Chondrocyte (in vitro differentiated cells): ENCODE measurements around the gene LUZP2. TPM values are rescaled to one million over a fixed set of nuclear protein-coding genes. Genes with fewer than 3 reads are reported as not detected.

Experiments
- DNase-seq: peaks from one replicate; pipeline ENCODE4 v3.0.0; 2021; ENCODE audit warnings: mixed read lengths, low spot score
- H3K27ac Mint-ChIP-seq: one replicate; pipeline ENCODE4 v1.8.0; 2021; ENCODE audit warnings: mild to moderate bottlenecking, moderate library complexity, mixed read lengths; ENCODE audit not compliant: unreplicated experiment
- H3K27me3 Mint-ChIP-seq: 2 replicates; pipeline ENCODE4 v1.8.0; 2021; ENCODE audit warnings: low read depth, mixed read lengths
- H3K36me3 Mint-ChIP-seq: 2 replicates; pipeline ENCODE4 v1.8.0; 2021; ENCODE audit warnings: low read depth, mixed read lengths
- H3K4me1 Mint-ChIP-seq: 2 replicates; pipeline ENCODE4 v1.8.0; 2021; ENCODE audit warnings: low read depth, mild to moderate bottlenecking, mixed read lengths
- H3K4me3 Mint-ChIP-seq: one replicate; pipeline ENCODE4 v1.8.0; 2021; ENCODE audit warnings: mild to moderate bottlenecking, moderate library complexity, mixed read lengths; ENCODE audit not compliant: unreplicated experiment
- H3K9me3 Mint-ChIP-seq: 2 replicates; pipeline ENCODE4 v1.8.0; 2021; ENCODE audit warnings: low read depth, mixed read lengths
- total RNA-seq: library from RNA; stranded (reverse); gene quantifications from 3 replicates; pipeline ENCODE4 v1.2.1, GENCODE V29; 2021
- TF ChIP-seq, protein P1 (sequence below): fragments of 200-600 bp; sonication (generic); IDR thresholded peaks from 2 replicates; pipeline ENCODE4 v1.5.0; 2021; ENCODE audit warnings: antibody characterized with exemption, mild to moderate bottlenecking, moderate library complexity

Gene LUZP2
- total RNA-seq, 1 donor from 2014 or later = 13.9 TPM

DNA sequence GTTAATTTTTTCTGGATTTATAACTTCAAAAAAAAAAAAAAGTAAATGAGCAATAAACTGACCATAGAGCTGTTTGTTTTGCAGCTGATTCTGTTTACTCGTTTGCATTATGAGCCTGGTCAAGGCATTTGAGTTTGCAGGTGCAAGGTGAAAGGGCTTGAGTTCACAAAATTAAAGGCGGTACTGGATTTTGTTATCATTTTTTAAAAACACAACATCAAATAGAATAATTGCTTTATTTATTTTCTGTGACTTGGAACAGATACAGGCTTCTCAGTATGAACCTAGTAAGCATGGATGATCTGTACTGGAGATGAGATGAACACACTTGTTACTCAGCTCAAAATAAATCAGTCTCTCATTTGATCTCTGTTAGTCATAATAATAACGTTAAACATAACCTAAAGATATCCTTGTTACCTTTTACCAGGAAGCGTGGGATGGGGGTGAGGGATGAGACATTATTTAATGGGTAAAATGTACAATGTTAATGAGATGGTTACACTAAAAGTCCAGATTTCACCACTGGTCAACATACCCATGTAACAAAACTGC is 137.8 kb downstream of the LUZP2 start:
- DNase-seq = no peak
- TF ChIP-seq, protein P1, sequence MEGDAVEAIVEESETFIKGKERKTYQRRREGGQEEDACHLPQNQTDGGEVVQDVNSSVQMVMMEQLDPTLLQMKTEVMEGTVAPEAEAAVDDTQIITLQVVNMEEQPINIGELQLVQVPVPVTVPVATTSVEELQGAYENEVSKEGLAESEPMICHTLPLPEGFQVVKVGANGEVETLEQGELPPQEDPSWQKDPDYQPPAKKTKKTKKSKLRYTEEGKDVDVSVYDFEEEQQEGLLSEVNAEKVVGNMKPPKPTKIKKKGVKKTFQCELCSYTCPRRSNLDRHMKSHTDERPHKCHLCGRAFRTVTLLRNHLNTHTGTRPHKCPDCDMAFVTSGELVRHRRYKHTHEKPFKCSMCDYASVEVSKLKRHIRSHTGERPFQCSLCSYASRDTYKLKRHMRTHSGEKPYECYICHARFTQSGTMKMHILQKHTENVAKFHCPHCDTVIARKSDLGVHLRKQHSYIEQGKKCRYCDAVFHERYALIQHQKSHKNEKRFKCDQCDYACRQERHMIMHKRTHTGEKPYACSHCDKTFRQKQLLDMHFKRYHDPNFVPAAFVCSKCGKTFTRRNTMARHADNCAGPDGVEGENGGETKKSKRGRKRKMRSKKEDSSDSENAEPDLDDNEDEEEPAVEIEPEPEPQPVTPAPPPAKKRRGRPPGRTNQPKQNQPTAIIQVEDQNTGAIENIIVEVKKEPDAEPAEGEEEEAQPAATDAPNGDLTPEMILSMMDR = no peak
- Mint-ChIP-seq H3K9me3 (no peaks in the 10 kb centered on the region), H3K27me3 (no peaks in the 10 kb centered on the region), H3K27ac (no peak overlapping the region), H3K36me3 (no peaks in the 10 kb centered on the region), H3K4me1 (no peaks in the 10 kb centered on the region), H3K4me3 (no peak overlapping the region)

DNA sequence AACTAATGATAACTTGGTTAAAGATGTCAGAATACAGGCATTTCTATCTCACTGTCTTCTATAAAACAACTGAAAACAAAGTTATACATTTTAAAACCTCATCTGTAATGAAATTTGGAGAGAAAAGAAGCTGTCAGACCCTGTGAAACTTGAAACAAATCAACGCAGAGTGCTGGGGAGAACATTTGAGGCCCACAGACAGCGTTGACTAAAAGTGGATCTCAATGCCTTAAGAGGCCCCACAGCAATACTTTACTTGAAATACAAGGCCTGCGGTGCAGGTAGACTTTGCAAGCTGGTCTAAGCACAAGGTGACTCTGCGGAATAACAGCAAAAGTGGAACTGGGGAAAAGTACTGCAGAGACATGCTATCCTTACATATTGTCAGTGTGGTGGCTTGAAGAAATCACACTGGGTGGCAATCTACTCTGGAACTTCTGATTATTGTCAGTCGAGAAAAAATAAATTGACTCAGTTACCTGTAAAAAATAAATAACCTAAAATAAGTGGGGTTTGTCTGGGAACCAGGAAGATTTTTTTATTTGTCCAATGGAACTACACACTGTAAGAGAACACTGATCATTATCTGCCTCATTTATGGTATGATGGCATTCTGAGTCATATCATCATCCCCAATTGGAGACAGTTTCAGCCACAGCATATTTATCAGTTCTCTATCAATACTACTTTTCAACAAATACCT is 138.9 kb downstream of the LUZP2 start:
- no peaks in the 10 kb centered on the region for H3K27me3 Mint-ChIP-seq
- no peaks in the 10 kb centered on the region for H3K36me3 Mint-ChIP-seq
- no peak overlapping the region for H3K4me3 Mint-ChIP-seq
- no peak for DNase-seq
- no peaks in the 10 kb centered on the region for H3K4me1 Mint-ChIP-seq
- H3K27ac Mint-ChIP-seq = no peak overlapping the region
- no peaks in the 10 kb centered on the region for H3K9me3 Mint-ChIP-seq
- TF ChIP-seq, protein P1 = no peak

DNA sequence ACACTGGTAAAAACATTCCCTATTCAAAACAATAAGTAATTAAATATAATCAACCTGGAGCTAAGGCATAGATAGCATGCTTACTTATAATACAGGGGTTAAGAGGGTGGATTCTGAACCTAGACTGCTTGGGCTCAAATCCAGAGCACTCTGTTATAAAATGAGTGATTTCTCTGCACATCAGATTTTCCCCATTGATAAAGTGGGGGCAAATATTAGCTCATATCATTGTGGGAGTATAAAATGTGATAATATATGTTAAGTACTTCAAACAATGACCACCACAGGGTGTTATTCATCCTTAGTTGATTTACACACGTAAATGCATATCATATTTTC is 139.4 kb downstream of the LUZP2 start:
- Mint-ChIP-seq H3K27ac (no peak overlapping the region), H3K4me1 (no peaks in the 10 kb centered on the region), H3K9me3 (no peaks in the 10 kb centered on the region), H3K36me3 (no peaks in the 10 kb centered on the region), H3K4me3 (no peak overlapping the region), H3K27me3 (no peaks in the 10 kb centered on the region)
- DNase-seq = no peak
- TF ChIP-seq, protein P1 = no peak

DNA sequence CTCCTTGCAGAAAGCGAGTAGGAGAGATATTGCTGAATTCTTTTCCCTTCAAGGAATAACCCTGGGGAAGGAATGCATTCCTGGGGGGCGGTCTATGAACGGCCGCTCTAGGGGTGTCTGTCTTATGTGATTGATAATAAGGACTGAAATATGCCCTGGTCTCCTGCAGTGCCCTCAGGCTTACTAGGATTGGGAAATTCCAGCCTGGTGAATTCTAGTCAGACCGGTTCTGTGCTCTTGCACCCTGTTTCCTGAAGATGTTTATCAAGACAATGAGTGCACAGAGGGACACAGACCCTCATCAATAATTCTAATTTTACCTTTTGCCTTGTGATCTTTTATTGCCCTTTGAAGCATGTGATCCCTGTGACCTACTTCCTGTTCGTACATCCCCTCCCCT is 140.7 kb downstream of the LUZP2 start:
- H3K27ac Mint-ChIP-seq = no peak overlapping the region
- H3K36me3 Mint-ChIP-seq = no peaks in the 10 kb centered on the region
- H3K4me3 Mint-ChIP-seq = no peak overlapping the region
- TF ChIP-seq, protein P1 = no peak
- H3K27me3 Mint-ChIP-seq = no peaks in the 10 kb centered on the region
- no peaks in the 10 kb centered on the region for H3K9me3 Mint-ChIP-seq
- no peaks in the 10 kb centered on the region for H3K4me1 Mint-ChIP-seq
- no peak for DNase-seq

DNA sequence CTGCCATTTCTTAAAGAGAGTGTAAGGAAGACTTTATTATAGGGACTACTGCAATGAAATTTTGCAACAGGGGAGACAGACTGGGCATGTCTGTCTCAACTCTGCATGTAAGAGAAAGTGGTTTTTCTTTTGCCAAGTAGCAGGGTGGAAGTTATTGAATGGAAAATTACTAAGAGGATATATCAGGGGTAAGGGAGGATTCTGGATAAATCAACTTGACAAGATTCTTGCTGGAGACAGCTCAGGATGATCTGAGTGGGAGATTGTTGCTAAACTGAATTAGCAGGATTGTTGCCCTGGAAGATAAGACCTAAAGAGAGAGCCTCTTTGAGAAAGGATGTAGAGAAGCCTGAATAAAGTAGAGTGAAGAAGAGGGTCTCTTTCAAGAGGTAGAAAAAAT is 145.8 kb downstream of the LUZP2 start:
- H3K9me3 Mint-ChIP-seq = no peaks in the 10 kb centered on the region
- H3K36me3 Mint-ChIP-seq = no peaks in the 10 kb centered on the region
- no peak overlapping the region for H3K4me3 Mint-ChIP-seq
- TF ChIP-seq, protein P1 = no peak
- no peaks in the 10 kb centered on the region for H3K27me3 Mint-ChIP-seq
- no peak overlapping the region for H3K27ac Mint-ChIP-seq
- DNase-seq = no peak
- H3K4me1 Mint-ChIP-seq = peaks cover 2% of the 10 kb centered on the region
